IPS DF 19.7 (cell line): ENCODE data around the gene PCDHGC4.

Source experiments
- DNase-seq: peaks from one replicate; pipeline ENCODE4 v3.0.0-alpha.2; 2013; ENCODE audit warnings: low read depth, low spot score

The PCDHGC4 gene

GRCh38 chr5:141490271-141490670 is 5.4 kb downstream of the PCDHGC4 start:
- no peak for DNase-seq

DNA sequence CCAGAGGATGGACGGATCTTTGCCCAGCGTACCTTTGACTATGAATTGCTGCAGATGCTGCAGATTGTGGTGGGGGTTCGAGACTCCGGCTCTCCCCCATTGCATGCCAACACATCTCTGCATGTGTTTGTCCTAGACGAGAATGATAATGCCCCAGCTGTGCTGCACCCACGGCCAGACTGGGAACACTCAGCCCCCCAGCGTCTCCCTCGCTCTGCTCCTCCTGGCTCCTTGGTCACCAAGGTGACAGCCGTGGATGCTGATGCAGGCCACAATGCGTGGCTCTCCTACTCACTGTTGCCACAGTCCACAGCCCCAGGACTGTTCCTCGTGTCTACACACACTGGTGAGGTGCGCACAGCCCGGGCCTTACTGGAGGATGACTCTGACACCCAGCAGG is 5.9 kb downstream of the PCDHGC4 start:
- no peak for DNase-seq

DNA sequence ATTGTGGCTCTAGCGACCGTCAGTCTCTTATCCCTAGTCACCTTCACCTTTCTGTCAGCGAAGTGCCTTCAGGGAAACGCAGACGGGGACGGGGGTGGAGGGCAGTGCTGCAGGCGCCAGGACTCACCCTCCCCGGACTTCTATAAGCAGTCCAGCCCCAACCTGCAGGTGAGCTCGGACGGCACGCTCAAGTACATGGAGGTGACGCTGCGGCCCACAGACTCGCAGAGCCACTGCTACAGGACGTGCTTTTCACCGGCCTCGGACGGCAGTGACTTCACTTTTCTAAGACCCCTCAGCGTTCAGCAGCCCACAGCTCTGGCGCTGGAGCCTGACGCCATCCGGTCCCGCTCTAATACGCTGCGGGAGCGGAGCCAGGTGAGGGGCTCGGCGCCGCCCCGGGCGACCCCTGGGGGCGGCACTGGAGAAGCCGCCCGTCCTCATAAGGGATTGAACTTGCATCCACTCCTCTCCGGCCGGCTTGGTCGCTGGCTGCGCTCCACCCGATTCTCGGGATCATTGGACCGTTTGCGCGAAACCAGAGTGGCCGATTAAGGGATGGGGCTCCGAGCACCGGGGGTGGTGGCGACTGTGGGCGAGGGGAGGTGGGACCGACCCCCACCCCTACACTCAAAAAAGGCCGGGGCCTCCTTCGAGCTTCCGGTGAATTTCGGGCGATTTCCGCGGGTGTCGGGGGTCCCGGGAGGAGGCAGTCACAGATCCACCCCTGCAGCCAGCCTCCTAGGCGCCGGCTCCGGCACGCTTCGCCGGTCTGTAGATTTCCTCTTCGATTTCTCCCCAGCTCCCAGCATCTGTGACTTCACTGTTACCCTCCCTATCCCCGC is 6.7 kb downstream of the PCDHGC4 start:
- DNase-seq = no peak

GRCh38 chr5:141492168-141492885 is 7.5 kb downstream of the PCDHGC4 start:
- DNase-seq = no peak

GRCh38 chr5:141493500-141494422 is 8.9 kb downstream of the PCDHGC4 start:
- no peak for DNase-seq

GRCh38 chr5:141494761-141495452 is 10.1 kb downstream of the PCDHGC4 start:
- no peak for DNase-seq

DNA sequence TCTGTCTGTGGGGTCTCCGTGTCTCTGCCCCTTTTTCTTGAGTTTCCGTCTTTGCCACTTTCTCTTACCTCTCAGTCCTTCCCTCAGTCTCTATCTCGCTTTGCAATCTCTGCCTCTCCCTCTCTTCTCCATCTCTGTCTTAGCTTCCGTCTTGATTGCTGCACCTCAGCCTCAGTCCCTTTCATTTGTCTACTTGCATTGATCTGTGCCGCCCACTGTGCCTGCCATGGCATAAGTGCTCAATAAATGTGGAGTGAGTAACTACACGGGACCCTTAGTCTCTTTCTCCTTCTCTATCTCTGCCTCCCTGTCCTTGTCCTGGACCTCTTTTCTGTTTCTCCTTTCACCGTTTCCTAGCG is 10.6 kb downstream of the PCDHGC4 start:
- DNase-seq = no peak

- DNase-seq = no peak
Measured at GRCh38 chr5:141496038-141496437, 11.2 kb downstream of the PCDHGC4 start.

GRCh38 chr5:141501761-141502160 is 16.9 kb downstream of the PCDHGC4 start:
- DNase-seq = no peak

GRCh38 chr5:141503681-141504080 is 18.9 kb downstream of the PCDHGC4 start:
- DNase-seq = no peak

DNA sequence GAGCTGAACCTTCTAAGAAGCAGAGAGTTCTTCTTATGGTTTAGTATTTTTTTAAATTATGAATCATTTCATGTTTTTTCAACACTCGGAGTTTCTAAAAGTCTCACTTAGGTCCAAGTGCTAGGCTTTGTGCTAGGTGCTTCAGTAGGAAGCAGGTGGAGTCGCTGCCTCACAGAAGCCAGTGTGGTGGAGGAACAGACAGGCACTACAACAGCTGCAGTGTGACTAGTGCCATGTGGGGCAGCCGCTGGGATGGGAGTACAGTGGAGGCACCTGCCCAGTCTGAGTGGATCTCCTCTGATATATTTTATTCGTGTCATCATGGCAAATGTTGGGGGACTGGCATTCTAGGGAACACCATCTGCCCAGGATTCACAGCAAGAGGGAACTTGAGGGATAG is 19.4 kb downstream of the PCDHGC4 start:
- DNase-seq = no peak

GRCh38 chr5:141506381-141507155 is 21.7 kb downstream of the PCDHGC4 start:
- DNase-seq = no peak

- DNase-seq = no peak
Measured at GRCh38 chr5:141507387-141508091, 22.7 kb downstream of the PCDHGC4 start.

DNA sequence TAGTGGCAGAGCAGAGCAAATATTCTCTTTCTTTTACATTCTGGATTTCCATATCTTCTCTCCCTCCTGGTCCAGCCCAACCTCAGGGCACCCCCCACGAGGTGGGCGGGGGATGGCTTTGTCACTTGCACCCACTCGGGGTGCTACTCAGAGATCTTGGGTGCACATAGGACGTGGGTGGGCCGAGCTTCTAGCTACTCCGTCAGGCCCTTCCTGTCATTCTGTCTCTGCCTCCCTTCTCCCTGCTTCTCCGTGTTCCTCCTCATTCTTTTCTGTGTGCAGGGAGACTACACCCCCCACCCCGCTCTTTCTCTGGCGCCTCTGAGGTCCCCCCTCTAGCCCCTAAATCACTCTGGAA is 23.6 kb downstream of the PCDHGC4 start:
- DNase-seq = no peak

GRCh38 chr5:141508798-141509611 is 24.2 kb downstream of the PCDHGC4 start:
- DNase-seq = no peak

- DNase-seq = no peak
Measured at GRCh38 chr5:141510160-141510559, 25.3 kb downstream of the PCDHGC4 start.

DNA sequence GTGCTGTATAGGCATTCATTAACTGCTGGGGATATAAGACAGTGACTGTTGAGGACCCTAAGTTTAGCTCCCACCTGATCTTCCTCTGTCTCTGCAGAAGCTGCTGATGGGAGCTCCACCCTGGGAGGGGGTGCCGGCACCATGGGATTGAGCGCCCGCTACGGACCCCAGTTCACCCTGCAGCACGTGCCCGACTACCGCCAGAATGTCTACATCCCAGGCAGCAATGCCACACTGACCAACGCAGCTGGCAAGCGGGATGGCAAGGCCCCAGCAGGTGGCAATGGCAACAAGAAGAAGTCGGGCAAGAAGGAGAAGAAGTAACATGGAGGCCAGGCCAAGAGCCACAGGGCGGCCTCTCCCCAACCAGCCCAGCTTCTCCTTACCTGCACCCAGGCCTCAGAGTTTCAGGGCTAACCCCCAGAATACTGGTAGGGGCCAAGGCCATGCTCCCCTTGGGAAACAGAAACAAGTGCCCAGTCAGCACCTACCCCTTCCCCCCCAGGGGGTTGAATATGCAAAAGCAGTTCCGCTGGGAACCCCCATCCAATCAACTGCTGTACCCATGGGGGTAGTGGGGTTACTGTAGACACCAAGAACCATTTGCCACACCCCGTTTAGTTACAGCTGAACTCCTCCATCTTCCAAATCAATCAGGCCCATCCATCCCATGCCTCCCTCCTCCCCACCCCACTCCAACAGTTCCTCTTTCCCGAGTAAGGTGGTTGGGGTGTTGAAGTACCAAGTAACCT is 26.2 kb downstream of the PCDHGC4 start:
- DNase-seq = no peak

DNA sequence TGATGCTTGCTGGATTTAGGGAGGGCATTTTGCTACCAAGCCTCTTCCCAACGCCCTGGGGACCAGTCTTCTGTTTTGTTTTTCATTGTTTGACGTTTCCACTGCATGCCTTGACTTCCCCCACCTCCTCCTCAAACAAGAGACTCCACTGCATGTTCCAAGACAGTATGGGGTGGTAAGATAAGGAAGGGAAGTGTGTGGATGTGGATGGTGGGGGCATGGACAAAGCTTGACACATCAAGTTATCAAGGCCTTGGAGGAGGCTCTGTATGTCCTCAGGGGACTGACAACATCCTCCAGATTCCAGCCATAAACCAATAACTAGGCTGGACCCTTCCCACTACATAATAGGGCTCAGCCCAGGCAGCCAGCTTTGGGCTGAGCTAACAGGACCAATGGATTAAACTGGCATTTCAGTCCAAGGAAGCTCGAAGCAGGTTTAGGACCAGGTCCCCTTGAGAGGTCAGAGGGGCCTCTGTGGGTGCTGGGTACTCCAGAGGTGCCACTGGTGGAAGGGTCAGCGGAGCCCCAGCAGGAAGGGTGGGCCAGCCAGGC is 27.0 kb downstream of the PCDHGC4 start:
- no peak for DNase-seq
